ENCODE data around the gene RMI2.
"Not testable (repeated sequence)": the region's sequence is repeated elsewhere in the genome, so short reads cannot be mapped to it uniquely, and the experiment has no call there.

Gene RMI2

GRCh38 chr16:11353158-11353557 is 7.9 kb downstream of the RMI2 start:
- DNase-seq: no peak

DNA sequence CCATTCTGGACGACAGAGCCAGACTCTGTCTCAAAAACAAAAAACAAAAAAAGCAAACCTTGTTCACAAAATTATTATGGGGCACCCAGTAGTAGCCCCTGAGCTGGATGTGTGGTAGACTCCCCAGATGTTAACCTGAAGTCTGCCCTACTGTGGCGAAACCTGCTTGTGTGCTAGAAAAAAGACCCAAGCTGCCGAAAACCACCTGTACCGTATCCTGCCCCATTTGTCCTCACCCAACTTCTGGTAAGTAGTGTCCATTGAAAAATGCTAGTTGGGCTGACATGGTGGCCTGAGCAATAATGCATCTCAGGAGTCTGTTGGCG is 9.1 kb downstream of the RMI2 start:
- DNase-seq: no peak

GRCh38 chr16:11354733-11355574 is 9.7 kb downstream of the RMI2 start:
- DNase-seq: peak in 1 of 51 donors; percentile 3

DNA sequence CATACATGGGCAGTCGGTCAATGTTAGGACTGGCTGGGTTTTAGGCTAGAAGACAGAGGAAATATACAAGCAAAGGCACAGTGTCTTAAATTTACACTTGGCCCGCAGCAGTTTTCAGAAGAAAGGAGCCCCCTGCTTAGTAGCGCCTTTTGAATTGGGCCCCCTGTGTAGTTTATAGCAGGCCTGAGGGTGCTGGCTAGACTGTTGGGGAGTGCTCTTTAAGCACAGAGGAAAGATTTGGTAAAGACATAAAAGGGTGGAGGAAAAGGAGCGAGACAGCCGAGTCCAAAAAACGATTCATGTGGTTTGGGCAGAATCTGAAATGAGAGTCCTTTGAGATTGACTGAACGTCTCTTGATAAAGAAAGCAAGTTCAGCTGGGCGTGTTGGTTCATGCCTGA is 10.6 kb downstream of the RMI2 start:
- no peak for DNase-seq

DNA sequence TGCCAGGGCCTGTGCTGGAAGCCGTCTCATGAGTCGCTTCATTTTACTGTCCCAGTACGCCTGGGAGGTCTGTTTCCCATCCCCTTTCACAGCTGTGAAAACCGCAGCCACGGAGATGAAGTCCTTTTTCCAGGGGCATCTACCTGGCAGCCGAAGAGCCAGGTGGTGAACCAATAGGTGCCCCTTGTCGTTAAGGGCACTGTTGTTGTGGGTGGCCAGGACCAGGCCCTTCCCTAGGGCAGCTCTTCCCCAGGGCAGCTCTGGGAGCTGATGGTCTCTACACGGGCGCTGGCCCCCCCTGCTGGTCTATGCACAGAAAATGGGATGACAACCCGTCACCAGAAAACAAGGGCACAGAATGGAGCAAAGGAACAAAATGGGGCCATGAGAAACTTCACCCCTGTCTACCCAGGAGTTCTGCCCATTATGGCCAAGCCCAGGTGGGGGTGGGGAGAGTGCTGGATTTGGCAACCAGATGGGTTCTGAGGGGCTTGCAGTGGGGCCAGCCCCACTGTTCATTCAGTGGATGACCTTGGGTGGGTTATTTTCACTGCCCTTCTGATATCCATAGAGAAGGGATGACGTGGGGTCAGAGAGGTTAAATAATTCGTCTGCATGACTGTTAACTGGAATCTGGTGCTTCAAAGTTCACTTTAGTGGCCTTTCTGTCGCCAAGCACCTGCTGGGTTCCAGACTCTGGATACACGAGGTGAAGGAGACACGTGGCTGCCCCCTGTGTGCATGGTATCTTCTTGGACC is 11.5 kb downstream of the RMI2 start:
- DNase-seq: peak in 32 of 51 donors; percentile 1 to 61 (median 24)

DNA sequence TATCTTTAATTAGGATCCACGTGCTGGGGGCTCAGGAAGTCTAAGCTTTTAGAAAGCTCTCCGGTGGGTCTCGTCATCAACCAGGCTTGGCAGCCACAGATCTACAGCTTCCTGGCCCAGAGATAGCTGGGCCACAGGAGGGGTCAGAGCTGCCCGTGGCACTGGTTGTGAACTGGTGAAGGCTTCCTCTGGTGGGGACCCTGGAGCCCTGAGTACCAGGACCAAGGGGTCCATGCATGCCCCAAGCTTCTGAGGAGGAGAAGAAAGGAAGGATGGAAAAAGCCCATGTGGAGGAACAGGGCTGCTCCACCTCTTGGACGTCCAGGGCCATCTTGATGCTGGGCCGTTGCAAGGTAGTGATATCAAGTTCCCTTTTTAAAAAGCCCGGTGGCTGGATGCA is 13.3 kb downstream of the RMI2 start:
- no peak for DNase-seq

DNA sequence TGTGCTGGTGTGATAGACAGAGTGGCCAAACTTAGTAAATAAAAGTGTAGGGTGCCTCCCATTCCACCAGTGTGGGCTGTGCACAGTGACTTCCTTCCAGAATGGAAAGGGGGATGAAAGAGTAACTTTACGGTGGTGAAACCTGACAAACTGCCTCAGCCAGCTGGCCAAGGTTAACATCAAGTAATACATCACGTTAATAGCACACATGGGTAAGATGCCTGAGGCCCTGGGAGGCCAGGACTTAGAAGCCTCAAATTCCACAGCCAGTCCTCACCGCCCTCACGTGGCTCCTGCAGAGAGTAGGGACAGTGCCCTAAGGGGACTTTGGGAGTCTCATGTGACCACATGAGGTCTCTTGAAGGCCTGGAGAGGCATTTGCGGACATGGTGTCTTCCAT is 14.1 kb downstream of the RMI2 start:
- DNase-seq: no peak

GRCh38 chr16:11360641-11361373 is 15.5 kb downstream of the RMI2 start:
- no peak for DNase-seq

DNA sequence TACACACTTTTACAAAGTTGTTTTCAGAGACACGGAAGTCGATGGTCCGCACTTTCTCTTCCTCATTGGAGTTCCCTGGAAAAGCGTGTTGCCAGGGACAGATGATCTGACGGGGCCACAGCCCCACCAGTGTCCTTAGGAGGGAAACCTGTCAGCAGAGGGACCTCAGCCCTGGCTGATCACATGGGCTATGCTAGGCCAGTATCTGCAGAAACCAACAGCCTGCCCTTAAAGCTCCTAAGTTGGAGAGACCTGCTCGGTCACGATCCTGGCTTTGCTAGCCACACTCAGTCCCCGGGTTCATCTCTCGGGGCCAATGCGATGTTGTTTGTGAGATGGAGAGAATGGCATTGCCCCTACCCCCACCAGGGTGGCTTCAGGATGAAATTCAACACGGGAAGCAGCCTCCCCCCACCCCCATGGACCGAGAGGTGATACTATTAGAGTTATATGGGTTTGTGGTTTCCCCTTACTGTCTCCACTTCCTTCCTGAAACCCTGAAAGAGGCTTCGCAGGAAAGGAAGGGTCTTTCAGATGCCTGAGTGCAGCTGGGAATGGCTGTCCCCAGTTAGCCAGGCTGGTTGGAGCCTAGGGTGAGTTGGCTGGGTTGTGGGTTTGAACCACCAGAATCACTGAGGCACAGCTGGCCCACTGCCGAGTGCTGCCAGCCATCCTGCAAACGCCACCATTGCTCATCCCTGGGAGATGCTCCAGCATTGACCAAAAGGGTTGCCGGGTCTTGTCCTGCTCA is 16.6 kb downstream of the RMI2 start:
- no peak for DNase-seq

DNA sequence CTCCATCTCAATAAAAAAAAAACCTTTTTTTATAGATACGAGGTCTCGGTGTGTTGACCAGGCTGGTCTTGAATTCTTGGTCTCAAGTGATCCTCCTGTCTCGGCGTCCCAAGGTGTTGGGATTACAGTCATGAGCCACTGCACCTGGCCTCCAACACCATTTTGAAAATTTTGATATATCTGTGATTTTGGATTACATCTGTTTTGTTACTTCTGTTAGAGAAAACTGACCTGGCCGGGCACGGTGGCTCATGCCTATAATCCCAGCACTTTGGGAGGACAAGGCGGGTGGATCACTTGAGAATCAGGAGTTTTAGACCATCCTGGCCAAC is 18.6 kb downstream of the RMI2 start:
- DNase-seq: no peak

DNA sequence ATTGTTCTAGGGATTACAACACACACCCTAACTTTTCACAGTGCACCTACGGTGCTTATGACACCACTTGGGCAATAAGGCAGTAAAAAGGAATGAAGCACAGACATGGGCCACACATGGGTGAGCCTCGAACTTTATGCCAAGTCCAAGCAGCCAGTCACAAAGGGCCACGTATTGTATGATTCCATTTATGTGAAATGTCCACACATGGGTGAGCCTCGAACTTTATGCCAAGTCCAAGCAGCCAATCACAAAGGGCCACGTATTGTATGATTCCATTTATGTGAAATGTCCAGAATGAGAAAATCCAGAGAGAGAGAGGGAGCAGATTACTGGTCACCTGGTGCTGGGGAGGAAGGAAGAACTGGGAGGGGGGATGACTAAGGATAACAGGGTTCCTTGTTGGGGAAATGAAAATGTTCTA is 22.2 kb downstream of the RMI2 start:
- no peak for DNase-seq

GRCh38 chr16:11370084-11370931 is 25.0 kb downstream of the RMI2 start:
- DNase-seq: no peak

DNA sequence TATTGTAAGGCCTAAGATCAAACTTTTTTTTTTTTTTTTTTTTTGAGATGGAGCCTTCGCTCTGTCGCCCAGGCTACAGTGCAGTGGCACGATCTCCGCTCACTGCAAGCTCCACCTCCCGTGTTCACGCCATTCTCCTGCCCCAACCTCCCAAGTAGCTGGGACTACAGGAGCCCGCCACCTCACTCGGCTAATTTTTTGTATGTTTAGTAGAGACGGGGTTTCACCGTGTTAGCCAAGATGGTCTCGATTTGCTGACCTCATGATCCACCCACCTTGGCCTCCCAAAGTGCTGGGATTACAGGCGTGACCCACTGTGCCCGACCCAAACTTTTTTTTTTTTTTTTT is 25.6 kb downstream of the RMI2 start:
- DNase-seq: not testable (repeated sequence)

DNA sequence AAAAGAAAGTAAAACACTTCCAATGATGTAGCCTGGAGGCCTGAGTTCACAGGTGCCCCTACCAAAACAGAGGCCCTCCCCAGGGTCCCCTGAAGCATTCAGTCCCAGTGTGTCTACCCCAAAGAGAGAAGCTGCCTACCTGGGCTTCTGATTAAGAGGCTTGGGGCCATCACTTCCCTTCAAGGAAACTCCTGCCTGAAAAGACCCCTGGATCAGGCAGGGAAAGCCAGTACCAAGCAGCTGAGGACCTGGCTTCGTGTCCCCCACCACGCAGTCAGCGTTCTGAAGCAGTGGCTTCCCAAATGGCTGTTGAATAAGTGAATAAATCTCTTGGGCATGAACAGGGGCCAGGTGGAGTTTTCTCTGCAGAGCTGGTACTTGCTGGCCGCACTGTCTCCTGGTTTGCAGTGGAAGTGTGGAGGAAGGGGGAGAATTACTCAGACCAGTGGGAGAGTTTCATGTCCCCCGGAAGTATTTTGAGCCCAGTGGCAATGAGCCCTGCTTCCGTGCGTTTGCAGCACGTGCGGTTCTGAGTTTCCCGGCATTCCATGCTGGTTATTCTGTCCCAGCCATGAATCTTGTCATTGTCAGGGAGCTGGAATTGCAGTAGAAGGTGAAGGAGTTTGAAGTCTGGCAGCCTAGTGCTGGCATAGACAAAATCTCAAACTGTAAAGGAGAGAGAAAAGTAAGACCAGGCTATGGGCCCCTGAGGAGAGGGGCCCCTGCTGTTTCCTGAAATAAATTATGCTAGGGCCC is 27.0 kb downstream of the RMI2 start:
- no peak for DNase-seq

DNA sequence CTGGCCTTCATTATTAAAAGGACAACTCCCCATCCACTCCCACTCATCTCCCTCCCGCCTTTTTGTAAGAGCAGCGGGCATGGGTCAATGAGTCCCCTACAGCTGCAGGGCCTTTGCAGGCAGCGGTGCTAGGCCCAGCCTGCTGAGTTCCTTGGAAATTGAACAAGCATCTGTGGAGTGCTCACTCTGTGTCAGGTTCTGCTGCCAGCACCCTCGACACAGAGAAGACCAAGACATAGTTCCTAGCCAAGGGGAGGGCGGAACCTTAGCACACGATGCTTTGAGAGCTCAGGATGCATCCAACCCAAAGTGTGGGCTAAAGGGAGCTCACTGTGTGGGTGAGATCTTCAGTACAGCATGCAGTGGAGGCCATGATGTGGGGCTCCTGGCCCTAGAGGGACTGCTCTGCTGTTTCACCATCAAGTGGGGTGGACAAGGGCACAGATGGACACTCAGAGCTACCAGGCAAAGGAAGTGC is 27.6 kb downstream of the RMI2 start:
- no peak for DNase-seq

GRCh38 chr16:11374255-11374654 is 29.0 kb downstream of the RMI2 start:
- DNase-seq: no peak

DNA sequence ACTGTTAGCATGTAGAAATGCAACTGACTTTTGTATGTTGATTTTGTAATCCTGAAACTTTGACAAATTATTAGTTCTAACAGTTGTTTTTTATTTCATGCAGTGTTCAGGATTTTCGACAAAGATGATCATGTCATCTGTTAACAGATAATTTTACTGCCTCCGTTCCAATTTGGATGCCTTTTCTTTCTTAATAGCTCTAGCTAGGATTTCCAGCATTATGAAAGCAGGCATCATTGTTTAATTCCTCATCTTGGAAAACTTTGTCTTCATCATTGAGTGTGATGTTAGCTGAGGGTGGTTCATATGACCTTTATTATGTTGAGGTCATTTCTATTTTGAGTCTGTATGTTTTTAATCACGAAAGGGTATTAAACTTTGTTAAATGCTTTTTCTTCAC is 31.9 kb downstream of the RMI2 start:
- no peak for DNase-seq

GRCh38 chr16:11378951-11379350 is 33.7 kb downstream of the RMI2 start:
- not testable (repeated sequence) for DNase-seq

GRCh38 chr16:11379420-11379819 is 34.2 kb downstream of the RMI2 start:
- DNase-seq: no peak

DNA sequence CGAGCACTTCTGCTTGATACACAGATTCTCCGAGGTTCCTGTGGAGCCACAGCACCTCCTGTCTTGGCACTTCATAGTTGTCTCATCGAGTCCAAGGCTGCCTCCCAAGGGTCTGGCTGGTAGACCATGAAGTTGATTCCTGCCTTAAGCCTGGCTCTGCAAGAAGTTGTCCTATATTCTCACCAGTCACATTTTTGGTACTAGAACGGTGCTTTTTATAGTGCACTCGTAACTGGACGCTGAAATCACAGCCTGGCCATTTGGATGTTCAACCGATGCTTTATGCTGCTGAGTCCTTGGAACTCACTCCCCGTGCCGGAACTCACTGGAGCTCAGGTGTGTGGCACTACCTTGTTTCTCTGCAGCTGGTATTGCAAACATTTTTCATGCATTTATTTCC is 35.6 kb downstream of the RMI2 start:
- DNase-seq: no peak
